A549 treated with RU486 at 1 μM for 4 hours (cell line): ENCODE data around the gene TMIGD1. TPM values are rescaled to one million over a fixed set of nuclear protein-coding genes. Genes with fewer than 3 reads are reported as not detected.

Experiments
- total RNA-seq: library from RNA; stranded (reverse); fragments of 200-300 nt; extraction: Qiagen RNA extraction; gene quantifications from 5 replicates; pipeline ENCODE4 v1.2.3, GENCODE V29; 2022; ENCODE audit warnings: low read depth

TMIGD1 gene
- not detected in 5 replicates for total RNA-seq

GRCh38 chr17:30333503-30334360 is at the start of gene TMIGD1:
Gene TMIGD1, minus strand, starts transcription at chr17:30334057. Its CDS starts 1,924 bp downstream, at chr17:30332133.

GRCh38 chr17:30378825-30379302 is 45.0 kb upstream of the TMIGD1 start, which contains the start of gene CPD:
Gene CPD, plus strand, starts transcription at chr17:30378927. Its CDS starts 54 bp downstream, at chr17:30378981.

GRCh38 chr17:30291543-30292285 is 42.1 kb downstream of the TMIGD1 start, which contains the start of gene BLMH:
Gene BLMH, minus strand, starts transcription at chr17:30291944. Its CDS starts 125 bp downstream, at chr17:30291819.

Other genes starting within 250 kb of the TMIGD1 start
- gene NSRP1, start 217.2 kb downstream of the TMIGD1 start, total RNA-seq = 30.3 to 41.7 TPM (median 31.3 TPM) in 5 replicates
- gene SLC6A4, start 98.4 kb downstream of the TMIGD1 start, total RNA-seq = 0.02 to 0.06 TPM (median 0.06 TPM) in 3 of 5 replicates, not detected in the others
- 43.9 to 53.1 TPM (median 46.9 TPM) in 5 replicates for gene BLMH, start 42.1 kb downstream of the TMIGD1 start, total RNA-seq
- 26.5 to 30.2 TPM (median 27.9 TPM) in 5 replicates for gene CPD, start 44.9 kb upstream of the TMIGD1 start, total RNA-seq
- gene GOSR1, start 143.4 kb upstream of the TMIGD1 start, total RNA-seq = 34.9 to 48.5 TPM (median 38.0 TPM) in 5 replicates